SU-DHL-6 (cell line): ENCODE results near the gene CFAP100.

Source experiments
- H2AFZ ChIP-seq: fragments of 200-600 bp; sonication (generic); 2 replicates; pipeline ENCODE4 v1.6.1; 2014; ENCODE audit warnings: low read depth, mild to moderate bottlenecking, moderate library complexity, mixed read lengths, antibody characterized with exemption, low read length; ENCODE audit not compliant: severe bottlenecking
- H3F3A ChIP-seq: fragments of 200-600 bp; shearing (Covaris generic); 2 replicates; pipeline ENCODE4 v1.6.0; 2016; ENCODE audit warnings: antibody characterized with exemption, mild to moderate bottlenecking; ENCODE audit not compliant: insufficient read depth
- H3K27ac ChIP-seq: fragments of 200-600 bp; sonication (generic); 2 replicates; pipeline ENCODE4 v1.5.1; 2016; ENCODE audit warnings: low read depth, mild to moderate bottlenecking, low read length, moderate library complexity, mixed read lengths
- H3K27me3 ChIP-seq: fragments of 200-600 bp; sonication (generic), shearing (Covaris generic); 2 replicates; pipeline ENCODE4 v1.6.0; 2014; ENCODE audit warnings: mild to moderate bottlenecking, low read length
- H3K36me3 ChIP-seq: fragments of 200-600 bp; sonication (generic); 2 replicates; pipeline ENCODE4 v1.6.1; 2014; ENCODE audit warnings: mild to moderate bottlenecking, low read length, mixed read lengths
- H3K4me2 ChIP-seq: fragments of 300-600, 200-600 bp; shearing (Covaris generic), sonication (generic); 2 replicates; pipeline ENCODE4 v1.6.0; 2014; ENCODE audit warnings: low read length, low read depth, mild to moderate bottlenecking; ENCODE audit not compliant: poor library complexity, severe bottlenecking
- H3K4me3 ChIP-seq: fragments of 200-600 bp; sonication (generic); 2 replicates; pipeline ENCODE4 v1.5.1; 2014; ENCODE audit warnings: antibody characterized with exemption, low read length, mild to moderate bottlenecking, mixed read lengths; ENCODE audit not compliant: insufficient read depth, poor library complexity, severe bottlenecking
- H3K79me2 ChIP-seq: fragments of 200-600 bp; sonication (generic); 2 replicates; pipeline ENCODE4 v1.6.1; 2014; ENCODE audit warnings: mild to moderate bottlenecking, low read length, moderate library complexity; ENCODE audit not compliant: insufficient read depth
- H3K9ac ChIP-seq: fragments of 200-600 bp; sonication (generic); 2 replicates; pipeline ENCODE4 v1.7.0; 2014; ENCODE audit warnings: mild to moderate bottlenecking, low read length
- H3K9me2 ChIP-seq: fragments of 200-600 bp; sonication (generic); replicated peaks from 2 replicates; pipeline ENCODE4 v1.6.1; 2014; ENCODE audit warnings: low read length; ENCODE audit not compliant: insufficient read depth
- H3K9me3 ChIP-seq: fragments of 200-600 bp; sonication (generic); 2 replicates; pipeline ENCODE4 v1.6.1; 2014; ENCODE audit warnings: low read length, mixed read lengths; ENCODE audit not compliant: insufficient read depth
- H4K20me1 ChIP-seq: fragments of 200-600 bp; sonication (generic); 2 replicates; pipeline ENCODE4 v1.6.1; 2014; ENCODE audit warnings: low read depth, mild to moderate bottlenecking, antibody characterized with exemption, low read length, moderate library complexity, mixed read lengths
- EZH2phosphoT487 ChIP-seq: fragments of 200-600 bp; sonication (generic), shearing (Covaris generic); conservative IDR thresholded peaks from 2 replicates; pipeline ENCODE4 v1.6.1; 2018; ENCODE audit warnings: mild to moderate bottlenecking, antibody characterized with exemption, low read length, moderate library complexity, mixed read lengths
- TF ChIP-seq, protein P1 (sequence below): fragments of 200-600 bp; sonication (generic); IDR thresholded peaks from one replicate; pipeline ENCODE4 v1.5.1; 2017; ENCODE audit warnings: antibody characterized with exemption, mild to moderate bottlenecking, low read length, moderate library complexity; ENCODE audit not compliant: insufficient read depth, poor library complexity, severe bottlenecking

The CFAP100 gene

DNA sequence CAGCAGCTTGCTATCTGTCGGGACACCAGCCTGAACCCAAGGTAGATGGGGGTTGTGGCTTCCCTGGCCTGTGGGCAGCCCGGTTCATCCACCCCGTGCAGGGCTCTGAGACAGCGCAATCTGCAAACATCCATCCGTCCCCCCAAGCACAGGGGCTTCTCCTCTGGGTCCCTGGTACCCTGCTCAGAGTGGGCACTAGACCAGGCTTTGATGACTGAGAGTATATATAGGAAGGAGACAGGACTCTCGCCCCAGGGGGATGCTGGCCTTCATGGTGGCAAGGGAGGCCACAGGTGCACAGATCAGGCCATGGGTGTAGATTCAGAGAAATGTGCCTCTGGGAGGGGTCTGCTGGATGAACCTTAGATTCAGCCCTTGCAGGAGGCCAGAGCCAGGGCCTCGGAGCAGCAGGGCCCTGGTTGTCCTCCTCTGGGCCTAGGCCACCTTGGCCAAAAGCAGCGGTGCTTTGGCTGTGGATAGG, 40.3 kb downstream of the CFAP100 start:
- no peak overlapping the region for H3K9ac ChIP-seq
- H3K4me2 ChIP-seq, result no peak overlapping the region
- H3K36me3 ChIP-seq, result no peaks in the 10 kb centered on the region
- no peak overlapping the region for H3K4me3 ChIP-seq
- H3K27me3 ChIP-seq, result no peaks in the 10 kb centered on the region
- no peaks in the 10 kb centered on the region for H3K9me2 ChIP-seq
- no peaks in the 10 kb centered on the region for H3K9me3 ChIP-seq
- no peaks in the 10 kb centered on the region for H4K20me1 ChIP-seq
- TF ChIP-seq, protein P1, sequence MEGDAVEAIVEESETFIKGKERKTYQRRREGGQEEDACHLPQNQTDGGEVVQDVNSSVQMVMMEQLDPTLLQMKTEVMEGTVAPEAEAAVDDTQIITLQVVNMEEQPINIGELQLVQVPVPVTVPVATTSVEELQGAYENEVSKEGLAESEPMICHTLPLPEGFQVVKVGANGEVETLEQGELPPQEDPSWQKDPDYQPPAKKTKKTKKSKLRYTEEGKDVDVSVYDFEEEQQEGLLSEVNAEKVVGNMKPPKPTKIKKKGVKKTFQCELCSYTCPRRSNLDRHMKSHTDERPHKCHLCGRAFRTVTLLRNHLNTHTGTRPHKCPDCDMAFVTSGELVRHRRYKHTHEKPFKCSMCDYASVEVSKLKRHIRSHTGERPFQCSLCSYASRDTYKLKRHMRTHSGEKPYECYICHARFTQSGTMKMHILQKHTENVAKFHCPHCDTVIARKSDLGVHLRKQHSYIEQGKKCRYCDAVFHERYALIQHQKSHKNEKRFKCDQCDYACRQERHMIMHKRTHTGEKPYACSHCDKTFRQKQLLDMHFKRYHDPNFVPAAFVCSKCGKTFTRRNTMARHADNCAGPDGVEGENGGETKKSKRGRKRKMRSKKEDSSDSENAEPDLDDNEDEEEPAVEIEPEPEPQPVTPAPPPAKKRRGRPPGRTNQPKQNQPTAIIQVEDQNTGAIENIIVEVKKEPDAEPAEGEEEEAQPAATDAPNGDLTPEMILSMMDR, result no peak
- no peak for TF ChIP-seq EZH2phosphoT487
- H3K27ac ChIP-seq, result no peak overlapping the region
- H3K79me2 ChIP-seq, result no peaks in the 10 kb centered on the region
- H2AFZ ChIP-seq, result no peak overlapping the region
- no peaks in the 10 kb centered on the region for H3F3A ChIP-seq

DNA sequence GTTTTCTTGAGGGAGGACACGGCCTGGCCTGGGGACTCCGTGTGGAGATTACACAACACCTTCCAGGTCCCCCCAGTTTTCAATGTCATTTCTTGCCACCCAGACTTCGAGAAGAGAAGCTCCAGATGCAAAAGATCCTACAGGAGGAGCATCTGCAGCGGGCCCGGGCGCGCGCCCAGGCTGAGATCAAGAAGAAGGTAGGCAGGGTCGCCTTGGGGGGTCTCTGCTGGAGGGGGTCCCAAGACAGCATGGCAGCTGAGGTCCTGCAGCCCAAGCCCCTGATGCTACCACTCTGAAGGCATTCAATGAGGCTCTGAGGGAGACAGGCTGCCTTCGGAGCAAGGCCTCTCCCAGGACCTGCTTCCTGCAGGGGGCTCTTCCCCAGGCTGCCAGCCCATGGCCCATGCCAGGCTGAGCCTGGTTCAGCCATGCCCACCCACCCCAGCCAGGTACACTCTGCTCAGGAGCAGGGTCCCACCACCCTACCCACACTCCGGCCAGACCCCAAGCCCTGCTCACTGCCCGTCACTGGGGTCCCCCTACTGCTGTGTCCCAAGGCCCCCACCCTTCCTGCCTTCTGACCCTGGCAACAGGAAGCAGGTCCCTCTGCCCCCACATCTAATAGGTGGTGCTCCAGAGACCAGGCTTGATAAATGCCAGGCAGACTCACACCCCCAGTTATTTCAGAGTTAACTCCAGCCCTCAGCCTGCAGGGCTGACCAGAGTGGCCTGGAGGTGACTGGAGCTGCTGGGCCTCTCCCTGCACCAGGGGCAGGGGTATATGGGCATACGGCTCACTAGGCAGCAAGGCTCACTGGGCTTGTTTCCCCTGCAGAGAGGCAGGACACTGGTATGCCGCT, 41.0 kb downstream of the CFAP100 start:
- no peaks in the 10 kb centered on the region for H4K20me1 ChIP-seq

DNA sequence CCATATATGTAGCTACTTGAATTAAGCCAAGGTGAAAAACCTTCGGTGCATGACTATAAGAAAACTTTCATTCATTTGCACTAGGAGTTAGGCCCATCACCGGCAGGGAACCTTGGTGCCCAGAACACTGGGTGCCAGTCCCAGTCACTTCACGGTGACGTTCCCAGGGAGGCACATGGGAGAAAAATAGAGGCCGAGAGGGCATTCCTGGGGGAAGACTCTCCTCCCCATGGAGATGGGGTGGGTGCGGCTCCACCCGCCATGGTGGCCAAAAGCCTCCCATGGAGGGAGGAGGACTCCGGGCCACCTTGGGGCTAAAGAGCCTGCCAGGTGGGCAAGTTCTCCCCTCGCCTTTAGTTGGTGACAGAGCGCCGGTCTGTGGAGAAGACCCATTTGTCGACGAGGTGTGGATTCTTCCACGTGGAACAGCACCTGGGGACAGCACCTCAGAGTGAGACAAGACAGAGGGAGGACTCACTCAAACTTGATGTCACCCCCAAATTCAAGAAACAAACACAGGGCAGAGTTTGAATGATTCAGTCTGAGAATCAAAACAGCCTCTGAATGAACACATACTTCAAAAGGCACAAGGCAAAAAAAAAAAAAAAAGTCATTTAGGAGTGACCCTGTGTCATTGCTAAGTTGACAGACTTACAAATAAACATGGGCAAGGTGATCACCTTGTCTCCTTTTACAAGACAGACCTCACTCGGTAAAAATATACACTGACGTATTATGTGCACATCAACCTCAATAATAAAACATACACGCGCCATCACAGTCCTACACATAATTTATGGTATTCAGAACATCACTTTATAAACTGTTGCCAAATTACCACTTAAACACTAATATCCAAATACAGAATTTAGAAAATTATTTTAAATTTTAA, 42.4 kb downstream of the CFAP100 start:
- TF ChIP-seq, protein P1, result no peak
- no peak for TF ChIP-seq EZH2phosphoT487
- H3K9ac ChIP-seq, result no peak overlapping the region
- H2AFZ ChIP-seq, result no peak overlapping the region
- H3K79me2 ChIP-seq, result no peaks in the 10 kb centered on the region
- no peak overlapping the region for H3K27ac ChIP-seq
- no peaks in the 10 kb centered on the region for H3K36me3 ChIP-seq
- H3K9me2 ChIP-seq, result no peaks in the 10 kb centered on the region
- H3K4me3 ChIP-seq, result no peak overlapping the region
- no peaks in the 10 kb centered on the region for H3K27me3 ChIP-seq
- H4K20me1 ChIP-seq, result no peaks in the 10 kb centered on the region
- H3K4me2 ChIP-seq, result no peak overlapping the region
- no peaks in the 10 kb centered on the region for H3F3A ChIP-seq
- no peaks in the 10 kb centered on the region for H3K9me3 ChIP-seq

More for the DNA sequence above, 41.0 kb downstream of the CFAP100 start:
- no peak overlapping the region for H3K27ac ChIP-seq
- no peaks in the 10 kb centered on the region for H3K36me3 ChIP-seq
- no peaks in the 10 kb centered on the region for H3K9me3 ChIP-seq
- H3K27me3 ChIP-seq, result no peaks in the 10 kb centered on the region
- no peak overlapping the region for H3K4me2 ChIP-seq
- H3F3A ChIP-seq, result no peaks in the 10 kb centered on the region
- H3K9ac ChIP-seq, result no peak overlapping the region
- H2AFZ ChIP-seq, result no peak overlapping the region
- no peak overlapping the region for H3K4me3 ChIP-seq
- no peak for TF ChIP-seq EZH2phosphoT487
- TF ChIP-seq, protein P1, result no peak
- H3K79me2 ChIP-seq, result no peaks in the 10 kb centered on the region
- no peaks in the 10 kb centered on the region for H3K9me2 ChIP-seq
